ENCODE results near the gene SH3TC1.

The SH3TC1 gene

GRCh38 chr4:8267077-8267476 lies 68.0 kb downstream of the SH3TC1 start:
- DNase-seq = no peak

- DNase-seq = no peak
These were observed 69.1 kb downstream of the SH3TC1 start for GRCh38 chr4:8268211-8268610.

- no peak for DNase-seq
These were observed 69.9 kb downstream of the SH3TC1 start for GRCh38 chr4:8268901-8269534.

- peak; percentile 83 for DNase-seq
These were observed 70.7 kb downstream of the SH3TC1 start, which contains the start of gene HTRA3 for GRCh38 chr4:8269535-8270417. HTRA3 (plus strand) TSS chr4:8269754; CDS start chr4:8269969, 215 bp downstream.

- no peak for DNase-seq
These were observed 71.3 kb downstream of the SH3TC1 start for GRCh38 chr4:8270418-8270771.

GRCh38 chr4:8270912-8271815 lies 72.1 kb downstream of the SH3TC1 start:
- no peak for DNase-seq

GRCh38 chr4:8271821-8272220 lies 72.7 kb downstream of the SH3TC1 start:
- no peak for DNase-seq

GRCh38 chr4:8272472-8273428 lies 73.7 kb downstream of the SH3TC1 start:
- no peak for DNase-seq

GRCh38 chr4:8273450-8273849 lies 74.4 kb downstream of the SH3TC1 start:
- no peak for DNase-seq

GRCh38 chr4:8274066-8274652 lies 75.1 kb downstream of the SH3TC1 start:
- no peak for DNase-seq

GRCh38 chr4:8274765-8275547 lies 75.9 kb downstream of the SH3TC1 start:
- DNase-seq = peak; percentile 95

GRCh38 chr4:8275548-8275910 lies 76.4 kb downstream of the SH3TC1 start:
- DNase-seq = peak; percentile 36

GRCh38 chr4:8276358-8277240 lies 77.5 kb downstream of the SH3TC1 start:
- DNase-seq = peak; percentile 77

- DNase-seq = peak; percentile 26
These were observed 78.4 kb downstream of the SH3TC1 start for GRCh38 chr4:8277356-8278008.

- DNase-seq = no peak
These were observed 78.9 kb downstream of the SH3TC1 start for GRCh38 chr4:8278009-8278395.

- DNase-seq = peak; percentile 87
These were observed 79.6 kb downstream of the SH3TC1 start for GRCh38 chr4:8278421-8279287.

- DNase-seq = peak; percentile 49
These were observed 80.4 kb downstream of the SH3TC1 start for GRCh38 chr4:8279321-8280157.

All from left hindlimb (tissue), 1 donor.